A549 (cell line): ENCODE results near the gene PEF1. TPM values are rescaled to one million over a fixed set of nuclear protein-coding genes. Genes with fewer than 3 reads are reported as not detected.

Experiments
- ATAC-seq, 2 experiments: fragments of 200-7000 bp in 1 of 2; fragments of >200 bp in 1 of 2; cut with Nextera tagmentation in 1 of 2; cut with Tn5 transposase in 1 of 2; 3 replicates each; pipeline versions ENCODE4 v1.8.0 to v1.9.1; 2018 to 2020; ENCODE audit warnings: mild to moderate bottlenecking in 1 of 2, moderate library complexity in 1 of 2
- CTCF ChIA-PET: fragments of 300-600 bp; sonication (Branson Sonifier 250); formaldehyde crosslinking; extraction: SDS; loops from one replicate; lab custom pipeline; 2021; ENCODE audit warnings: antibody characterized with exemption, inconsistent platforms; lab: Yijun Ruan, JAX
- POLR2A ChIA-PET: fragments of 350-600 bp; formaldehyde crosslinking; extraction: SDS; loops from one replicate; lab custom pipeline; 2021; ENCODE audit warnings: antibody characterized with exemption, inconsistent platforms; lab: Yijun Ruan, JAX
- DNase-seq, 2 experiments: peaks; one replicate each; pipeline versions ENCODE4 v3.0.0 to v3.0.0-alpha.2; 2011 to 2016; ENCODE audit warnings: low read depth in 1 of 2, low spot score in 1 of 2
- FAIRE-seq: peaks from 2 replicates; lab custom pipeline; 2011; peaks lifted over from hg19 to GRCh38; lab: Jason Lieb, UNC
- H3K27ac ChIP-seq, 2 experiments: fragments of >200 bp; sonication (Bioruptor Twin); formaldehyde crosslinking; 3 replicates each; pipeline ENCODE4 v1.5.1; 2016 to 2017
- H3K4me1 ChIP-seq: fragments of >200 bp; sonication (Bioruptor Twin); formaldehyde crosslinking; 3 replicates; pipeline ENCODE4 v1.6.1; 2016
- H3K4me2 ChIP-seq: fragments of >200 bp; sonication (Bioruptor Twin); formaldehyde crosslinking; 3 replicates; pipeline ENCODE4 v1.6.1; 2016
- H3K4me3 ChIP-seq: fragments of >200 bp; sonication (Bioruptor Twin); formaldehyde crosslinking; 3 replicates; pipeline ENCODE4 v1.5.1; 2016
- H3K9me3 ChIP-seq: fragments of >200 bp; sonication (Bioruptor Twin); formaldehyde crosslinking; 3 replicates; pipeline ENCODE4 v1.6.1; 2016
- HEYL ChIP-seq: fragments of 250-450 bp; sonication (Bioruptor Pico); IDR thresholded peaks from 2 replicates; pipeline ENCODE4 v1.8.0; 2021; ENCODE audit warnings: mild to moderate bottlenecking, moderate library complexity
- WGBS: methylation state at CpG from one replicate; pipeline ENCODE4 v1.1.6; 2017; ENCODE audit errors: missing lambda C conversion rate; 5-methylcytosine and 5-hydroxymethylcytosine counted together
- polyA plus RNA-seq, 4 experiments: library from polyadenylated mRNA; depleted of rRNA in 3 of 4; stranded (reverse); fragments of >200 nt; fragmentation: RNase III in 1 of 4; extraction: RNeasy Plus Mini Kit Qiagen cat#74134 plus additional on column Dnase treatment in 1 of 4; gene quantifications; 2 replicates in 3 of 4; 3 replicates in 1 of 4; pipeline ENCODE4 v1.2.3, GENCODE V29; 2011 to 2017
- TF ChIP-seq, protein P1 (sequence below): fragments of 450-650 bp; IDR thresholded peaks from 2 replicates; pipeline ENCODE4 v1.6.1; 2014; ENCODE audit warnings: antibody characterized with exemption

Gene PEF1
- polyA plus RNA-seq, 2 of the 4 experiments (the other 2 are of a cell fraction): 38.3 to 47.6 TPM

DNA sequence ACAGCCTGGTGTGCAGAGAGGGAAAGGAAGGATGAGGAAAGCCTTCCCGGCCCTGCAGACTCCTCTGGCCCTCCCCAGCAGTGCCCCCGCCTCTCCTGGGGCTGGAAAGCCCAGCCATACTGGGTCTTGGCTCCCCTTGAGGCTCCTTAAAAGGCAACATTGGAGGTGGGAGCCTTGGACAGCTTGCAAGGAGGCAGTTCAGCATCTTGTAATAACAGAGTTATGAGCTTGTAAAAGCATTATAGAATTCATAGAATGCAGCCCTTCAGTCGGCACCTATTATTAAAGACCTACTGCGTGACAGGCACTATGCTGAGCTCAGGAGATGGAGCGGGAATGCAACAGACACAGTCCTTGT, 64.2 kb downstream of the PEF1 start:
- FAIRE-seq (no peak), ATAC-seq (no peak), DNase-seq (no peak)
- ChIA-PET POLR2A (interaction anchor here (0.6 kb wide), 1 partner anchor 208 kb away, joined by 5 read pairs; no protein-coding TSS in a partner anchor), CTCF (interaction anchor here (1.9 kb wide), 1 partner anchor 11 kb away, joined by 8 read pairs; no protein-coding TSS in a partner anchor)
- TF ChIP-seq, protein P1, sequence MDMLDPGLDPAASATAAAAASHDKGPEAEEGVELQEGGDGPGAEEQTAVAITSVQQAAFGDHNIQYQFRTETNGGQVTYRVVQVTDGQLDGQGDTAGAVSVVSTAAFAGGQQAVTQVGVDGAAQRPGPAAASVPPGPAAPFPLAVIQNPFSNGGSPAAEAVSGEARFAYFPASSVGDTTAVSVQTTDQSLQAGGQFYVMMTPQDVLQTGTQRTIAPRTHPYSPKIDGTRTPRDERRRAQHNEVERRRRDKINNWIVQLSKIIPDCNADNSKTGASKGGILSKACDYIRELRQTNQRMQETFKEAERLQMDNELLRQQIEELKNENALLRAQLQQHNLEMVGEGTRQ: no peak
- no peak for TF ChIP-seq HEYL
- H3K4me3 ChIP-seq: no peak overlapping the region
- H3K4me1 ChIP-seq: peaks cover 44% of the 10 kb centered on the region
- H3K27ac ChIP-seq: peak overlapping the region in 1 of 2 experiments; percentile 49; a peak in 2 of 6 replicates
- WGBS: 66% methylated on average over 5 of the region's 5 CpGs
- no peak overlapping the region for H3K4me2 ChIP-seq
- no peaks in the 10 kb centered on the region for H3K9me3 ChIP-seq

Other genes starting within 250 kb of the PEF1 start
- gene SERINC2, start 231.7 kb downstream of the PEF1 start, polyA plus RNA-seq (2011; rRNA removed): 6.0 and 7.5 TPM in 2 replicates
- gene SERINC2, start 231.7 kb downstream of the PEF1 start, polyA plus RNA-seq (2017; fragmentation: RNase III; extraction: RNeasy Plus Mini Kit Qiagen cat#74134 plus additional on column Dnase treatment): 16.1 to 21.1 TPM (median 16.3 TPM) in 3 replicates
- 0.09 and 0.22 TPM in 2 replicates for gene TINAGL1, start 68.4 kb downstream of the PEF1 start, polyA plus RNA-seq (2011; rRNA removed)
- 0.88 to 1.2 TPM (median 1.1 TPM) in 3 replicates for gene TINAGL1, start 68.4 kb downstream of the PEF1 start, polyA plus RNA-seq (2017; fragmentation: RNase III; extraction: RNeasy Plus Mini Kit Qiagen cat#74134 plus additional on column Dnase treatment)
- not detected in 2 replicates for gene HCRTR1, start 27.2 kb downstream of the PEF1 start, polyA plus RNA-seq (2011; rRNA removed)
- not detected in 3 replicates for gene HCRTR1, start 27.2 kb downstream of the PEF1 start, polyA plus RNA-seq (2017; fragmentation: RNase III; extraction: RNeasy Plus Mini Kit Qiagen cat#74134 plus additional on column Dnase treatment)
- 1.4 and 1.5 TPM in 2 replicates for gene COL16A1, start 59.1 kb upstream of the PEF1 start, polyA plus RNA-seq (2011; rRNA removed)
- 8.1 to 11.1 TPM (median 10.4 TPM) in 3 replicates for gene COL16A1, start 59.1 kb upstream of the PEF1 start, polyA plus RNA-seq (2017; fragmentation: RNase III; extraction: RNeasy Plus Mini Kit Qiagen cat#74134 plus additional on column Dnase treatment)
- 2.3 and 2.7 TPM in 2 replicates for gene ADGRB2, start 119.5 kb upstream of the PEF1 start, polyA plus RNA-seq (2011; rRNA removed)
- gene ADGRB2, start 119.5 kb upstream of the PEF1 start, polyA plus RNA-seq (2017; fragmentation: RNase III; extraction: RNeasy Plus Mini Kit Qiagen cat#74134 plus additional on column Dnase treatment): 6.3 to 7.0 TPM (median 6.6 TPM) in 3 replicates
- 0.98 and 1.2 TPM in 2 replicates for gene SPOCD1, start 171.1 kb upstream of the PEF1 start, polyA plus RNA-seq (2011; rRNA removed)
- gene SPOCD1, start 171.1 kb upstream of the PEF1 start, polyA plus RNA-seq (2017; fragmentation: RNase III; extraction: RNeasy Plus Mini Kit Qiagen cat#74134 plus additional on column Dnase treatment): 4.8 to 6.4 TPM (median 5.5 TPM) in 3 replicates